Fibroblast of the aortic adventitia (primary cell): ENCODE measurements around the gene ZFYVE28. TPM values are rescaled to one million over a fixed set of nuclear protein-coding genes. Genes with fewer than 3 reads are reported as not detected.
A peak's percentile ranks its signal among the peaks of the same experiment; 100 is the strongest.
"Not testable (repeated sequence)": the region's sequence is repeated elsewhere in the genome, so short reads cannot be mapped to it uniquely, and the experiment has no call there.

Source experiments
- DNase-seq: peaks from one replicate; pipeline ENCODE4 v3.0.0-alpha.2; 2010; ENCODE audit warnings: low read depth
- H3K4me3 ChIP-seq: 2 replicates; pipeline ENCODE4 v1.5.1; 2011; ENCODE audit warnings: low read depth, mild to moderate bottlenecking, control low read depth, low read length, moderate library complexity
- total RNA-seq: library from RNA; depleted of rRNA; stranded (reverse); fragments of >200 nt; gene quantifications from 2 replicates; pipeline ENCODE4 v1.2.3, GENCODE V29; 2012; ENCODE audit warnings: low replicate concordance
- TF ChIP-seq, protein P1 (sequence below): IDR thresholded peaks from 2 replicates; pipeline ENCODE4 v1.5.1; 2011; ENCODE audit warnings: mild to moderate bottlenecking, low read length, control low read depth, inconsistent platforms; ENCODE audit not compliant: insufficient read depth

The ZFYVE28 gene
- total RNA-seq, 1 donor: 14.0 TPM

DNA sequence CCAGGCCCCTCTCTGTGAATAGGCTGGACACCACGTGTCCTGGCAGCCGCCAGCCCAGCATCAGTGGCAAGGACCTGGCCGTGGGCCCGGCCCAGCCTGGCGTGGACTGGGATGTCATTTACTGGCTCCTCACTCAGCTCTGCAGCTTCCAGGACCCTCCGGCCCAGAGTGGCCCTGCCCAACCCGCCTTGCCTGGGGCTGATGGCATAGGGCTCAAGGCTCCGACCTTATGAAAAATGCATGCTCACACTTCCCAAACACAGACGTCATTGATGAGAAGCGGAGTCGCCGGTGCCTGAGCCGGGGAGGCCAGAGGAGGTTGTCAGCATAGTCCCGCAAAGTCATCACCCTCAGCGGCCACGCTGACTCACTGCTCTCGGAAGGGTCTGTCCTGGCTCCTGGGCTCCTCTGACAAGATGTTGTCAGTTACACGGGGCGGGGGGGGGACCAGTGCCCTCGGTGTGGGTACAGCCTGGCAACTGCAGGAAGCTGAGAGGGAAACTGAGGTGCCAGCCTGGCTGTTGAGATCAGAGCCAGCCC lies 14.6 kb upstream of the ZFYVE28 start:
- no peak overlapping the region for H3K4me3 ChIP-seq
- DNase-seq: no peak
- TF ChIP-seq, protein P1, sequence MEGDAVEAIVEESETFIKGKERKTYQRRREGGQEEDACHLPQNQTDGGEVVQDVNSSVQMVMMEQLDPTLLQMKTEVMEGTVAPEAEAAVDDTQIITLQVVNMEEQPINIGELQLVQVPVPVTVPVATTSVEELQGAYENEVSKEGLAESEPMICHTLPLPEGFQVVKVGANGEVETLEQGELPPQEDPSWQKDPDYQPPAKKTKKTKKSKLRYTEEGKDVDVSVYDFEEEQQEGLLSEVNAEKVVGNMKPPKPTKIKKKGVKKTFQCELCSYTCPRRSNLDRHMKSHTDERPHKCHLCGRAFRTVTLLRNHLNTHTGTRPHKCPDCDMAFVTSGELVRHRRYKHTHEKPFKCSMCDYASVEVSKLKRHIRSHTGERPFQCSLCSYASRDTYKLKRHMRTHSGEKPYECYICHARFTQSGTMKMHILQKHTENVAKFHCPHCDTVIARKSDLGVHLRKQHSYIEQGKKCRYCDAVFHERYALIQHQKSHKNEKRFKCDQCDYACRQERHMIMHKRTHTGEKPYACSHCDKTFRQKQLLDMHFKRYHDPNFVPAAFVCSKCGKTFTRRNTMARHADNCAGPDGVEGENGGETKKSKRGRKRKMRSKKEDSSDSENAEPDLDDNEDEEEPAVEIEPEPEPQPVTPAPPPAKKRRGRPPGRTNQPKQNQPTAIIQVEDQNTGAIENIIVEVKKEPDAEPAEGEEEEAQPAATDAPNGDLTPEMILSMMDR: no peak

DNA sequence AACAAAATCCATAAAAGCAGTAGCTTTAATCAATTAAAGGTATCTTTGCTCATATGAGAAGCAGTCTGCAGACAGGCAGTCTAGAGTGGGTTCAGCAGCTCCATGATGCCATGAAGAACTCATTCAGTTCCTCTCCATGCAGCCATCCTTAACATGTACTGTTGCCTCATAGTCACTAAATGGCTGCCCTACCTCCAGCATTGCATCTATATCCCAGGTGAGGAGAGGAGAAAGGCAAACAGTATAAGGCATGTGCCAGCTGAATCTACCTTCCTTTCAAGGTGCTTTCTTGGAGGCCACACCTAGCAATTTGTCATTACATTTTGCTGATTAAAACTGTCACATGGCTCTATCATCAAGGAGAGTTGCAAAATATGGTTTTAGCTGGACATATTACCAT lies 13.6 kb upstream of the ZFYVE28 start:
- no peak for DNase-seq
- TF ChIP-seq, protein P1: no peak
- no peak overlapping the region for H3K4me3 ChIP-seq

DNA sequence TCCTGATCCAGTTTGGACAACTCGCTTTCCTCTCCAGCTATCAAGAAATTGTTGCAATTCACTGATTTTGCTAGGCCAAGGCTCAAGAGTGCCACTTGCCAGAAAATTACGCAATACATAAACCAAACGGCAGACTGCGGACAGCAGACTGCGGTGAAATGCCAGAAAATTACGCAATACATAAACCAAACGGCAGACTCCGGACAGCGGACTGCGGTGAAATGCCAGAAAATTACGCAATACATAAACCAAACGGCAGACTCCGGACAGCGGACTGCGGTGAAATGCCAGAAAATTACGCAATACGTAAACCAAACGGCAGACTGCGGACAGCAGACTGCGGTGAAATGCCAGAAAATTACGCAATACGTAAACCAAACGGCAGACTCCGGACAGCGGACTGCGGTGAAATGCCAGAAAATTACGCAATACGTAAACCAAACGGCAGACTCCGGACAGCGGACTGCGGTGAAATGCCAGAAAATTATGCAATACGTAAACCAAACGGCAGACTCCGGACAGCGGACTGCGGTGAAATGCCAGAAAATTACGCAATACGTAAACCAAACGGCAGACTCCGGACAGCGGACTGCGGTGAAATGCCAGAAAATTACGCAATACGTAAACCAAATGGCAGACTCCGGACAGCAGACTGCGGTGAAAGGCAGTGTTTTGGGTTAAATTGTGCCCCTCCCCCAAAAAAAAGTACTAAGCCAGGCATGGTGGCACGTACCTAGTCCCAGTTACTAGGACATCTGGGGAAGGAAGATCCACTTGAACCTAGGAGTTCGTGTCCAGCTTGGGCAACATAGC lies 11.7 kb upstream of the ZFYVE28 start:
- DNase-seq: peak; percentile 49

GRCh38 chr4:2428496-2429213 lies 10.2 kb upstream of the ZFYVE28 start:
- TF ChIP-seq, protein P1: no peak

More for the DNA sequence above, 11.7 kb upstream of the ZFYVE28 start:
- H3K4me3 ChIP-seq: not testable (repeated sequence)

GRCh38 chr4:2427383-2428334 lies 9.2 kb upstream of the ZFYVE28 start:
- no peak overlapping the region for H3K4me3 ChIP-seq
- no peak for DNase-seq
- TF ChIP-seq, protein P1: no peak

More at GRCh38 chr4:2428496-2429213, 10.2 kb upstream of the ZFYVE28 start:
- H3K4me3 ChIP-seq: no peak overlapping the region
- DNase-seq: no peak

DNA sequence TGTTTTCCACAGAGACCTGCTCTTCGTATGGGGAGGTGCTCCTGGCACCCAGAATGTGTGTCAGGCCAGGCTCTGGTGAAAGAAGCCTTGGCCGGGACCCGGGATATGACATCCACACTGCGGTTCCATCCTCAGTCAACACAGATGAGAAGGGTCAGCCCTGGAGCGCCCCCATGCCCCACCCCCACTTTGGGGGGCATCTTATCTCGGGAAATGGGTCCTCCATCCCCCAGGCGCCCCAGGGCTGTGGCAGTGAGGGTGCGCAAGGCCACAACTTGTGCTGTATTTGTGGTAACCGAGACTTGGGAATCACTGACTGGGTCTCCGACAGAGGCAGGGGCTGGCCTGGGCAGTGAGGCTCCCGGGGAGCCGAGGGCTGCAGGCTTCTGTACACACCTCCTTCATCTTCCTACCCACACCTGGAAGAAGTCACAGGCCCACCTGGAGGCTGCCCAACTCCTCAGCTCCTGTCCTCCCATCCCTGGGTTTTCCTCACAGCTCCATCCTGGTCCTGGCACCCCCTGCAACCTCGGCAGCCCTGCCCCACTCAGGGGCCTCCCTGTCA lies 8.3 kb upstream of the ZFYVE28 start:
- DNase-seq: no peak
- no peak overlapping the region for H3K4me3 ChIP-seq
- TF ChIP-seq, protein P1: no peak
